DND-41 (cell line): ENCODE results near the gene FBXO10.

Experiments
- ATAC-seq: fragments of 200-7000 bp; cut with Tn5 transposase; 3 replicates; pipeline ENCODE4 v1.9.1; 2021; ENCODE audit warnings: low read depth; ENCODE audit not compliant: insufficient read depth
- DNase-seq: peaks from one replicate; pipeline ENCODE4 v3.0.0-alpha.2; 2020
- H2AFZ ChIP-seq: 2 replicates; pipeline ENCODE4 v1.6.0; 2012; ENCODE audit warnings: low read depth, low read length
- H3K27ac ChIP-seq: 2 replicates; pipeline ENCODE4 v1.5.1; 2012; ENCODE audit warnings: low read length, inconsistent platforms
- H3K27me3 ChIP-seq: fragments of 200-600 bp; sonication (generic); 2 replicates; pipeline ENCODE4 v1.6.0; 2012; ENCODE audit warnings: low read length, mild to moderate bottlenecking, inconsistent platforms; ENCODE audit not compliant: insufficient read depth, poor library complexity
- H3K36me3 ChIP-seq: 2 replicates; pipeline ENCODE4 v1.5.1; 2012; ENCODE audit warnings: low read length, inconsistent platforms; ENCODE audit not compliant: insufficient read depth
- H3K4me1 ChIP-seq: 2 replicates; pipeline ENCODE4 v1.5.1; 2012; ENCODE audit warnings: mild to moderate bottlenecking, low read length; ENCODE audit not compliant: insufficient read depth
- H3K4me2 ChIP-seq: 2 replicates; pipeline ENCODE4 v1.6.0; 2012; ENCODE audit warnings: mild to moderate bottlenecking, moderate library complexity, low read length, inconsistent platforms; ENCODE audit not compliant: insufficient read depth
- H3K4me3 ChIP-seq, 2 experiments: fragments of 200-600 bp in 1 of 2; shearing (Covaris generic) in 1 of 2; 2 replicates each; pipeline ENCODE4 v1.5.1; 2012 to 2016; ENCODE audit warnings: inconsistent platforms in 2 of 2, low read length in 2 of 2, mild to moderate bottlenecking in 2 of 2, low read depth in 1 of 2, moderate library complexity in 1 of 2
- H3K79me2 ChIP-seq: 2 replicates; pipeline ENCODE4 v1.6.0; 2012; ENCODE audit warnings: low read length, inconsistent platforms; ENCODE audit not compliant: insufficient read depth
- H3K9ac ChIP-seq: 2 replicates; pipeline ENCODE4 v1.6.0; 2012; ENCODE audit warnings: low read depth, mild to moderate bottlenecking, inconsistent platforms, low read length, moderate library complexity
- H3K9me3 ChIP-seq: 2 replicates; pipeline ENCODE4 v1.5.1; 2012; ENCODE audit warnings: low read length, moderate library complexity, mild to moderate bottlenecking, inconsistent platforms; ENCODE audit not compliant: insufficient read depth, severe bottlenecking
- H4K20me1 ChIP-seq: 2 replicates; pipeline ENCODE4 v1.6.0; 2012; ENCODE audit warnings: low read length; ENCODE audit not compliant: insufficient read depth
- EZH2 ChIP-seq: IDR thresholded peaks from 3 replicates; pipeline ENCODE4 v1.6.1; 2012; ENCODE audit warnings: borderline replicate concordance, low read depth, mild to moderate bottlenecking, moderate library complexity, low read length, inconsistent platforms; ENCODE audit not compliant: severe bottlenecking
- TF ChIP-seq, protein P1 (sequence below): IDR thresholded peaks from 2 replicates; pipeline ENCODE4 v1.5.1; 2012; ENCODE audit warnings: borderline replicate concordance, low read length, moderate library complexity, mild to moderate bottlenecking; ENCODE audit not compliant: poor library complexity, severe bottlenecking; ENCODE audit errors: extremely low read depth

The FBXO10 gene

DNA sequence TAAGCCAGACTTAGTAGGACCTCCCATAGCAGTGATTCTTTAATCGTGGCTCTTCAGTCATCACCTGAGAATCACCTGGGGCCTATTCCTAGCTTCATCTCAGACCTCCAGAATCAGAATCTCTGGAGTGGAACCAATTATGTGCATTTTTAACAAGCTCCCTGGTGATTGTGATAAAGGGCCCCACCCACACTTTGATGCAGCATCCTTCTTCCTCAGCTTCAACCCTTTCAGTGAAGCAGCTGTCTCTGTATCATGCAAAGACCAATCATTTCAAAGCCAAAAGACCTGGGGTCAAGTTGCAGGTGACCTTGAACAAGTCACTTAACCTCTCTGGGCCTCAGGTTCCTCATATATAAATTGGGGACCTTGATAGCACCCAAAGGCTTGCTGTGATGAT is 17.1 kb downstream of the FBXO10 start:
- H3K27ac ChIP-seq: no peak overlapping the region
- H3K9ac ChIP-seq: no peak overlapping the region
- H4K20me1 ChIP-seq: no peaks in the 10 kb centered on the region
- H3K27me3 ChIP-seq: no peaks in the 10 kb centered on the region
- H3K4me3 ChIP-seq: no peak overlapping the region
- H2AFZ ChIP-seq: no peak overlapping the region
- ATAC-seq: no peak
- H3K9me3 ChIP-seq: peaks cover 5% of the 10 kb centered on the region
- H3K4me1 ChIP-seq: no peaks in the 10 kb centered on the region
- DNase-seq: no peak
- H3K36me3 ChIP-seq: peaks cover 3% of the 10 kb centered on the region; the same call in 1 of the 2 replicates
- no peaks in the 10 kb centered on the region for H3K79me2 ChIP-seq
- TF ChIP-seq EZH2: no peak
- TF ChIP-seq, protein P1, sequence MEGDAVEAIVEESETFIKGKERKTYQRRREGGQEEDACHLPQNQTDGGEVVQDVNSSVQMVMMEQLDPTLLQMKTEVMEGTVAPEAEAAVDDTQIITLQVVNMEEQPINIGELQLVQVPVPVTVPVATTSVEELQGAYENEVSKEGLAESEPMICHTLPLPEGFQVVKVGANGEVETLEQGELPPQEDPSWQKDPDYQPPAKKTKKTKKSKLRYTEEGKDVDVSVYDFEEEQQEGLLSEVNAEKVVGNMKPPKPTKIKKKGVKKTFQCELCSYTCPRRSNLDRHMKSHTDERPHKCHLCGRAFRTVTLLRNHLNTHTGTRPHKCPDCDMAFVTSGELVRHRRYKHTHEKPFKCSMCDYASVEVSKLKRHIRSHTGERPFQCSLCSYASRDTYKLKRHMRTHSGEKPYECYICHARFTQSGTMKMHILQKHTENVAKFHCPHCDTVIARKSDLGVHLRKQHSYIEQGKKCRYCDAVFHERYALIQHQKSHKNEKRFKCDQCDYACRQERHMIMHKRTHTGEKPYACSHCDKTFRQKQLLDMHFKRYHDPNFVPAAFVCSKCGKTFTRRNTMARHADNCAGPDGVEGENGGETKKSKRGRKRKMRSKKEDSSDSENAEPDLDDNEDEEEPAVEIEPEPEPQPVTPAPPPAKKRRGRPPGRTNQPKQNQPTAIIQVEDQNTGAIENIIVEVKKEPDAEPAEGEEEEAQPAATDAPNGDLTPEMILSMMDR: no peak
- H3K4me2 ChIP-seq: no peak overlapping the region

DNA sequence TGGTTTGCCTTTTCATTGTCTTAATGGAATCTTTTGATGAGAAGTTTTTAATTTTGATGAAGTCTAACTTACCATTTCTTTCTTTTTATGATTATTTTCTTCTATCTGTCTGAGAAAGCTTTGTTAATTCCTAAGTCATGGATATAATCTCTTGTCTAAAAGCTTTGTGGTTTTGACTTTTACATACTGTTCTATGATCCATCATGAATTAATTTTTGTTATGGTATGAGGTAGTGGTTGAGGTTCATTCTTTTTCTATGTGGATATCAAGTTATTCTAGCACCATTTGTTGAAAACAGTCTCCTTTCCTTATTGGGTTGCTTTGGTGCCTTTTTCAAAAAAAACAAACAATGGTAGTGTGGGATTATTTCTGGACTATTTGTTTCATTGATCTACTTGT is 20.4 kb downstream of the FBXO10 start:
- DNase-seq: no peak
- 0 out of 2 replicates have a peak, but pooled peaks cover 6% of the 10 kb centered on the region for H4K20me1 ChIP-seq
- no peaks in the 10 kb centered on the region for H3K36me3 ChIP-seq
- no peaks in the 10 kb centered on the region for H3K9me3 ChIP-seq
- no peaks in the 10 kb centered on the region for H3K27me3 ChIP-seq
- no peak overlapping the region for H3K4me2 ChIP-seq
- H3K27ac ChIP-seq: no peak overlapping the region
- no peak for TF ChIP-seq EZH2
- TF ChIP-seq, protein P1: no peak
- H3K4me3 ChIP-seq: no peak overlapping the region
- no peaks in the 10 kb centered on the region for H3K79me2 ChIP-seq
- H3K4me1 ChIP-seq: no peaks in the 10 kb centered on the region
- H3K9ac ChIP-seq: no peak overlapping the region
- ATAC-seq: no peak
- no peak overlapping the region for H2AFZ ChIP-seq

DNA sequence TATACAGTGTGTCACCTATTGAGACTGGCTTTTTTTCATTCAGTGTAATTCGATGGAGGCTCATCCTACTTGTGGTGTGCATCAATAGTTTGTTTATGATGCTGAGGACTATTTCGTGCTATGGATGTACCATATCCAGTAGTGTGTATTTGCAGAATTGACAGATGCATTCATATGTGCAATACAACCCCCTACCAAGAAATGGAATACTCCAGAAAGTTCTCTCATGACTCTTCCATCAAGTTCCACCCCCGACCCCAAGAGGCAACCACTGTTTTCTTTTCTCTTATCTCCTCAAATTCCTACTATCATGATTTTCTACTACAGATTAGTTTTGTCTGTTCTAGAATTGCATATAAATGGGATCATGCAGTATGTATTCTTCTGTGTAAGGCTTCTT is 21.9 kb downstream of the FBXO10 start:
- no peak overlapping the region for H2AFZ ChIP-seq
- no peak for TF ChIP-seq EZH2
- TF ChIP-seq, protein P1: no peak
- no peak overlapping the region for H3K4me3 ChIP-seq
- H3K27me3 ChIP-seq: no peaks in the 10 kb centered on the region
- H4K20me1 ChIP-seq: 0 out of 2 replicates have a peak, but pooled peaks cover 7% of the 10 kb centered on the region
- H3K4me1 ChIP-seq: no peaks in the 10 kb centered on the region
- H3K79me2 ChIP-seq: no peaks in the 10 kb centered on the region
- H3K4me2 ChIP-seq: no peak overlapping the region
- H3K9ac ChIP-seq: no peak overlapping the region
- no peak for DNase-seq
- no peaks in the 10 kb centered on the region for H3K36me3 ChIP-seq
- no peak overlapping the region for H3K27ac ChIP-seq
- no peak for ATAC-seq
- H3K9me3 ChIP-seq: no peaks in the 10 kb centered on the region

DNA sequence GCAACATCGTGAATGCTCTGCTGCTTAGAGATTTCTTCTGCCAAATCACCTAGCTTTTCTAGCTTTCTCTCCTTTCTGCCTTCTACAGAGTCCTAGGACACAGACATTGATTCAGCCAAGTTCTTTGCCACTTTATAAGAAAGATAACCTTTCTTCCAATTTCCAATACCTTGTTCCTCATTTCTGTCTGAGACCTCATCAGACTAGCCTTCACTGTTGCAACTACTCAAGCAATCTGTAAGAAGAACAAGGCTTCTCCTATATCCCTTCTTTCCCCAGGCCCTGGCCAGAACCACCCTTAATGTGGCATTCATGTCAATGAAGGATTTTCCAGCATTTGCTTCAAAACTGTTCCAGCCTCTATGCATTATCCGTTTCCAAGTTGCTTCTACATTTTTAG is 24.3 kb downstream of the FBXO10 start:
- H3K9ac ChIP-seq: no peak overlapping the region
- TF ChIP-seq, protein P1: no peak
- no peak for TF ChIP-seq EZH2

More for the DNA sequence above, 24.3 kb downstream of the FBXO10 start:
- DNase-seq (no peak), ATAC-seq (no peak)
- Histone ChIP-seq H2AFZ (no peak overlapping the region), H3K36me3 (no peaks in the 10 kb centered on the region), H3K9me3 (no peaks in the 10 kb centered on the region), H3K27ac (no peak overlapping the region), H3K4me2 (no peak overlapping the region), H3K4me1 (no peaks in the 10 kb centered on the region), H3K79me2 (no peaks in the 10 kb centered on the region), H3K27me3 (no peaks in the 10 kb centered on the region), H4K20me1 (0 out of 2 replicates have a peak, but pooled peaks cover 7% of the 10 kb centered on the region), H3K4me3 (no peak overlapping the region)
